Fibroblast of the aortic adventitia (primary cell): ENCODE results near the gene AHI1. TPM values are rescaled to one million over a fixed set of nuclear protein-coding genes. Genes with fewer than 3 reads are reported as not detected.
A peak's percentile ranks its signal among the peaks of the same experiment; 100 is the strongest.

Source experiments
- DNase-seq: peaks from one replicate; pipeline ENCODE4 v3.0.0-alpha.2; 2010; ENCODE audit warnings: low read depth
- H3K4me3 ChIP-seq: 2 replicates; pipeline ENCODE4 v1.5.1; 2011; ENCODE audit warnings: low read depth, mild to moderate bottlenecking, control low read depth, low read length, moderate library complexity
- CTCF ChIP-seq: IDR thresholded peaks from 2 replicates; pipeline ENCODE4 v1.5.1; 2011; ENCODE audit warnings: mild to moderate bottlenecking, low read length, control low read depth, inconsistent platforms; ENCODE audit not compliant: insufficient read depth
- total RNA-seq: library from RNA; depleted of rRNA; stranded (reverse); fragments of >200 nt; gene quantifications from 2 replicates; pipeline ENCODE4 v1.2.3, GENCODE V29; 2012; ENCODE audit warnings: low replicate concordance

AHI1 gene
- total RNA-seq, 1 donor = 33.4 TPM

DNA sequence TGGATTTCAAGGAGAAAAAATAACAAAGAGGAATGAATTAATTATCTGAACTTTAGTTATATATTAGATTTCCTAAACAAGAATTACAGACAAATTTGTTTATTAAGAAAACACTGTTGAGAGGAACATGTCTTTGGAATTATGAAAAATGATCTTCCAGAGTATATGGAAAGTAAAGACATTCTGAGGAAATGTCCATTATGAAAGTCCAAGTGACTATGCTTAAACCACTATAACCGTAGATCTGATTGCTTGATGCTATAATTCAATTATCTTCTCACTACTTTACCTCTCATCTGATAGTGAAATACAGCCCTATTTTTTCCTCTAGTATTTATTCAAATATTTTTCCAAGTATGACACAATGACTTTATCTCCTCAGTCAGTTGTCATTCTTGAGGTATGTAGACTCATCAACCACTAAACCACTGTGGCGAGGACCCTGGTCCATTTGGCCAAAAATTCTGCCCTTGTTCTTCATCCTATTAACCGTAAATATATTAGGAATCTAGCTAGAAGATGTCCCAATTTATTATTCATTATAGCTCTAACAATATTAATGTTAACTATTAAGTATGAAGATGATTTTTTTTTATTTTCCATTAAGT is 37.3 kb upstream of the AHI1 start:
- no peak for TF ChIP-seq CTCF
- no peak overlapping the region for H3K4me3 ChIP-seq
- DNase-seq = peak; percentile 37

DNA sequence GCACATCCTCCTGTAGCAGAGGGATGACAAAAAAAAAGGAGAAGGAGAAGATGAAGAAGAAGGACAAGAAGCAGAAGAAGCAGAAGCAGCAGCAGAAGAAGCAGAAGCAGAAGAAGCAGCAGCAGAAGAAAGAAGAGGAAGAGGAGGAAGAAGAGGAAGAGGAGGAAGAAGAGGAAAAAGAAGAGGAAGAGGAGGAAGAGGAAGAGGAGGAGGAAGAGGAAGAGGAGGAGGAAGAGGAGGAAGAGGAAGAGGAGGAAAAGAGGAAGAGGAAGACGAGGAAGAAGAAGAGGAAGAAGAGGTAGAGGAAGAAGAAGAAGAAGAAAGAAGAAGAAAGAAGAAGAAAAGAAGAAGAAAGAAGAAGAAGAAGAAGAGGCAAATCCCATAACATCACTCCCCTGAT is 35.0 kb upstream of the AHI1 start:
- no peak for TF ChIP-seq CTCF

DNA sequence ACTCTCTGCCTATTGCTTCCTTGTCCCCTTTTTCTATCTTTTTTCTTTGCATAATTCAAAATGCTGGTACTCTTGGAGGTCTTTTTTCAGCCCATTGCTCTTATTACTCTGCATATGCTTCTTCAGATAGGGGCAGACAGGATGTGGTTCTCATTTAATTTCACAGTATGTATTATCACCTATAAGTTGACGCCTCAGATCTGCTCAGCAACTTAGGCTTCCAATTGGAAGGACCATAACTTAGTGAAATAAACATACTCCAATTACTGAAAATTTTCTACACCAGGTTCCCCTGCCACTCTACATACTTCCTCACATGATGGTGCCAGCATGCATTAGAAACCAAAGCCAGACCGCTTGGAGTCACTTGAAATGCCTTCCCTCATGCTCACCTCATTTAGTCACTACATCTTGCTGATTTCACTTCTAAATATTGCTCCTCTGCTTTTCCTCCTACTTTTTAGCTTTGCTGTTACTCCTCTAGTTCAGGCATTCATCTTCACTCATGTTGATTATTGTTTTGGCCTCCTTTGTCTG is 34.5 kb upstream of the AHI1 start:
- no peak overlapping the region for H3K4me3 ChIP-seq
- TF ChIP-seq CTCF = no peak
- no peak for DNase-seq

More for the DNA sequence above, 35.0 kb upstream of the AHI1 start:
- DNase-seq = no peak
- H3K4me3 ChIP-seq = no peak overlapping the region

- no peak for DNase-seq
- no peak overlapping the region for H3K4me3 ChIP-seq
- TF ChIP-seq CTCF = no peak
These were observed 32.6 kb upstream of the AHI1 start for GRCh38 chr6:135530113-135530512.

DNA sequence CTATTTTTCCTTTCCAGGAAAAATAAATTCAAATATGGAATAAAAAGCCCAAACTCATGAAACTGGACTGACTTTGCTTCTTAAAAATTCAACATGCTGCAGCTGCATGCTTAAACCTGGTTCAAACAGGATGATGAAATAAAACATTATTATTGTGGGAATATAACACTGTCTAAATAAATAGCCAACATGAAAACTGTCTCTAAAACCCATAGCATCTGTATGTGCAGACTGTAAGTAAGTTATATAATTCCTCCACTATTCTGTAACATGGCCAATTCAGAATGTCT is 30.4 kb upstream of the AHI1 start:
- no peak overlapping the region for H3K4me3 ChIP-seq
- DNase-seq = no peak
- no peak for TF ChIP-seq CTCF

DNA sequence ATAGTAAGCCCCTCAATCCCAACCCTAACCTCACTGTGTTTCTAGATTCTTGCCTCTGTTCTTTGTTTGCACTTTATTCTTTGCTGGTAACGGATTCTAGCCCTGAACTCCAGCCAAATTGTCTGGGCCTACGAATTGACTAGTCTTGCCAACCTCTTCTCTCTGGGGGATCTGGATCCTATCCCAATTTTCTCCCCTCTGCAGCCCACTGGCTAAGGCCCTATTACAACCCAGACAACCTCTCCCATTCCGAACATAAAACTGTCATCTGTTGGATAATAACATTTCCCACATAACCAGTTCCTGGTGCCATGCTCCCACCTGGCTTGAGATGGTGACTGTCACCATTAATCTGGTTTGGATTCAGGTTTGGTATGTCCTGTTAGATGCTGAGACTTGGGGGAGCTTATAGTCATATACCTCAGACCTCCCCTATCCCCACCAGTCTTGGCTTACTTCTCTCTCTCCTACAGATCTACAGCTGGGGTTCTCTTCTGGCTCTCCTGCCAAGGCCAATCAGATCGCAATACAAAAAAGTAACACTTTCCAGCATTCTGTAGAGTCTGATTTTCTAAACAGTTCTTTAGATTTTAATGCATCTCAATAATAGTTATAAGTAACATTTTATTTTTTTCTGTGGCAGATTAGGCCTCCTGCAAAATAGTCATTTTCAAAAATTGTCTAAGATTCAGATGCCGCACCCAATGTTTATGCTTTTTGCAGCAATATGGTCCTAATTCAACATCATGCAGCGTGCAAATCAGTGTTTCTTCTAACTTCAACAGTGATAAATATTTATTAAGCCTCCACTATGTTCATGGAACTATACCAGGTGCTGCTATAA is 29.8 kb upstream of the AHI1 start:
- no peak for DNase-seq
- no peak overlapping the region for H3K4me3 ChIP-seq
- no peak for TF ChIP-seq CTCF
